Measurements from ENCODE around the gene LGR4.
"Not testable (repeated sequence)": the region's sequence is repeated elsewhere in the genome, so short reads cannot be mapped to it uniquely, and the experiment has no call there.

LGR4 gene

GRCh38 chr11:27472398-27473016 is at the start of gene LGR4:
Gene LGR4, minus strand, starts transcription at chr11:27472790. Its CDS starts 488 bp downstream, at chr11:27472302.
- Mint-ChIP-seq H3K27ac (peak within 1 kb of the TSS; percentile 75), H3K27me3 (peaks cover 3% of the 10 kb centered on the region)

GRCh38 chr11:27520226-27520625 is 47.6 kb upstream of the LGR4 start:
- peaks cover 5% of the 10 kb centered on the region for H3K36me3 Mint-ChIP-seq
- no peak overlapping the region for H3K27ac Mint-ChIP-seq
- peaks cover 7% of the 10 kb centered on the region for H3K27me3 Mint-ChIP-seq
- no peaks in the 10 kb centered on the region for H3K4me1 Mint-ChIP-seq
- H3K9me3 Mint-ChIP-seq, result no peaks in the 10 kb centered on the region
- no peak overlapping the region for H3K4me3 Mint-ChIP-seq

More at GRCh38 chr11:27472398-27473016, at the start of gene LGR4:
- Mint-ChIP-seq H3K4me1 (peaks cover 24% of the 10 kb centered on the region), H3K9me3 (no peaks in the 10 kb centered on the region), H3K36me3 (no peaks in the 10 kb centered on the region), H3K4me3 (peak within 1 kb of the TSS; percentile 93)

- H3K27me3 Mint-ChIP-seq, result peaks cover 7% of the 10 kb centered on the region
- H3K36me3 Mint-ChIP-seq, result peaks cover 5% of the 10 kb centered on the region
- no peak overlapping the region for H3K27ac Mint-ChIP-seq
- no peaks in the 10 kb centered on the region for H3K4me1 Mint-ChIP-seq
- no peak overlapping the region for H3K4me3 Mint-ChIP-seq
- H3K9me3 Mint-ChIP-seq, result no peaks in the 10 kb centered on the region
These were observed 45.9 kb upstream of the LGR4 start for GRCh38 chr11:27518518-27518917.

GRCh38 chr11:27517490-27517889 is 44.9 kb upstream of the LGR4 start:
- peak overlapping the region; percentile 3 for H3K27ac Mint-ChIP-seq
- not testable (repeated sequence) for H3K36me3 Mint-ChIP-seq, H3K4me3 Mint-ChIP-seq, H3K4me1 Mint-ChIP-seq, H3K9me3 Mint-ChIP-seq, H3K27me3 Mint-ChIP-seq

- peaks cover 4% of the 10 kb centered on the region for H3K36me3 Mint-ChIP-seq
These were observed 42.0 kb upstream of the LGR4 start for GRCh38 chr11:27514558-27514957.

GRCh38 chr11:27514076-27514475 is 41.5 kb upstream of the LGR4 start:
- Mint-ChIP-seq H3K27ac (no peak overlapping the region), H3K27me3 (peaks cover 7% of the 10 kb centered on the region)

More at GRCh38 chr11:27514558-27514957, 42.0 kb upstream of the LGR4 start:
- H3K9me3 Mint-ChIP-seq, result no peaks in the 10 kb centered on the region
- H3K27me3 Mint-ChIP-seq, result peaks cover 7% of the 10 kb centered on the region
- no peaks in the 10 kb centered on the region for H3K4me1 Mint-ChIP-seq
- H3K27ac Mint-ChIP-seq, result no peak overlapping the region
- H3K4me3 Mint-ChIP-seq, result no peak overlapping the region

GRCh38 chr11:27513389-27513788 is 40.8 kb upstream of the LGR4 start:
- H3K4me1 Mint-ChIP-seq, result peaks cover 6% of the 10 kb centered on the region
- peaks cover 4% of the 10 kb centered on the region for H3K27me3 Mint-ChIP-seq
- no peak overlapping the region for H3K27ac Mint-ChIP-seq
- peaks cover 9% of the 10 kb centered on the region for H3K36me3 Mint-ChIP-seq
- no peaks in the 10 kb centered on the region for H3K9me3 Mint-ChIP-seq
- H3K4me3 Mint-ChIP-seq, result no peak overlapping the region

More at GRCh38 chr11:27514076-27514475, 41.5 kb upstream of the LGR4 start:
- no peaks in the 10 kb centered on the region for H3K9me3 Mint-ChIP-seq
- H3K36me3 Mint-ChIP-seq, result peaks cover 4% of the 10 kb centered on the region
- H3K4me3 Mint-ChIP-seq, result no peak overlapping the region
- H3K4me1 Mint-ChIP-seq, result no peaks in the 10 kb centered on the region

- H3K4me3 Mint-ChIP-seq, result no peak overlapping the region
- no peaks in the 10 kb centered on the region for H3K9me3 Mint-ChIP-seq
- peaks cover 11% of the 10 kb centered on the region for H3K36me3 Mint-ChIP-seq
- H3K27me3 Mint-ChIP-seq, result no peaks in the 10 kb centered on the region
- H3K4me1 Mint-ChIP-seq, result peaks cover 16% of the 10 kb centered on the region
- no peak overlapping the region for H3K27ac Mint-ChIP-seq
These were observed 39.6 kb upstream of the LGR4 start for GRCh38 chr11:27512238-27512637.

- Mint-ChIP-seq H3K27me3 (no peaks in the 10 kb centered on the region), H3K27ac (no peak overlapping the region), H3K4me1 (peaks cover 31% of the 10 kb centered on the region), H3K9me3 (no peaks in the 10 kb centered on the region), H3K36me3 (peaks cover 8% of the 10 kb centered on the region), H3K4me3 (no peak overlapping the region)
These were observed 37.3 kb upstream of the LGR4 start for GRCh38 chr11:27509908-27510307.

- H3K27ac Mint-ChIP-seq, result peak overlapping the region; percentile 99
- H3K36me3 Mint-ChIP-seq, result peaks cover 8% of the 10 kb centered on the region
- no peaks in the 10 kb centered on the region for H3K27me3 Mint-ChIP-seq
- H3K9me3 Mint-ChIP-seq, result no peaks in the 10 kb centered on the region
- H3K4me3 Mint-ChIP-seq, result peak overlapping the region; percentile 99
- peaks cover 43% of the 10 kb centered on the region for H3K4me1 Mint-ChIP-seq
These were observed 35.1 kb upstream of the LGR4 start for GRCh38 chr11:27507557-27508322.

- Mint-ChIP-seq H3K27ac (peak within 1 kb of the TSS; percentile 99), H3K4me3 (peak within 1 kb of the TSS; percentile 99), H3K36me3 (peaks cover 8% of the 10 kb centered on the region), H3K4me1 (peaks cover 55% of the 10 kb centered on the region), H3K9me3 (no peaks in the 10 kb centered on the region), H3K27me3 (no peaks in the 10 kb centered on the region)
These were observed 33.9 kb upstream of the LGR4 start, which contains the start of gene LIN7C for GRCh38 chr11:27506200-27507182. Gene LIN7C, minus strand, starts transcription at chr11:27506769. Its CDS starts 17 bp downstream, at chr11:27506752.

GRCh38 chr11:27505781-27506180 is 33.2 kb upstream of the LGR4 start:
- no peaks in the 10 kb centered on the region for H3K9me3 Mint-ChIP-seq
- peaks cover 55% of the 10 kb centered on the region for H3K4me1 Mint-ChIP-seq
- peaks cover 8% of the 10 kb centered on the region for H3K36me3 Mint-ChIP-seq
- peak overlapping the region; percentile 99 for H3K4me3 Mint-ChIP-seq
- H3K27ac Mint-ChIP-seq, result peak overlapping the region; percentile 99
- H3K27me3 Mint-ChIP-seq, result no peaks in the 10 kb centered on the region

GRCh38 chr11:27504205-27504604 is 31.6 kb upstream of the LGR4 start:
- no peaks in the 10 kb centered on the region for H3K27me3 Mint-ChIP-seq
- no peaks in the 10 kb centered on the region for H3K9me3 Mint-ChIP-seq
- peak overlapping the region; percentile 99 for H3K4me3 Mint-ChIP-seq
- peaks cover 58% of the 10 kb centered on the region for H3K4me1 Mint-ChIP-seq
- peaks cover 7% of the 10 kb centered on the region for H3K36me3 Mint-ChIP-seq
- H3K27ac Mint-ChIP-seq, result no peak overlapping the region

GRCh38 chr11:27501100-27501499 is 28.5 kb upstream of the LGR4 start:
- H3K36me3 Mint-ChIP-seq, result peaks cover 2% of the 10 kb centered on the region
- no peaks in the 10 kb centered on the region for H3K27me3 Mint-ChIP-seq
- no peaks in the 10 kb centered on the region for H3K9me3 Mint-ChIP-seq
- H3K27ac Mint-ChIP-seq, result no peak overlapping the region
- peaks cover 52% of the 10 kb centered on the region for H3K4me1 Mint-ChIP-seq
- H3K4me3 Mint-ChIP-seq, result no peak overlapping the region

- Mint-ChIP-seq H3K27me3 (no peaks in the 10 kb centered on the region), H3K4me1 (peaks cover 40% of the 10 kb centered on the region), H3K4me3 (no peak overlapping the region), H3K27ac (no peak overlapping the region), H3K9me3 (no peaks in the 10 kb centered on the region), H3K36me3 (peaks cover 4% of the 10 kb centered on the region)
These were observed 25.3 kb upstream of the LGR4 start for GRCh38 chr11:27497911-27498310.

Measured in activated naive CD4-positive, alpha-beta T cell treated with anti-CD3 and anti-CD28 coated beads, Interleukin-2, amount 50 U/mL, for 24 hours (primary cell).